ENCODE data around the gene NMB.

The NMB gene

GRCh38 chr15:84609818-84610525, 48.0 kb downstream of the NMB start:
- DNase-seq = no peak

- DNase-seq = no peak
These were observed 49.2 kb downstream of the NMB start for GRCh38 chr15:84608707-84609284.

- DNase-seq = no peak
These were observed 51.3 kb downstream of the NMB start for GRCh38 chr15:84606653-84607120.

GRCh38 chr15:84605554-84605882, 52.5 kb downstream of the NMB start:
- no peak for DNase-seq
